ENCODE results near the gene HCST. TPM values are rescaled to one million over a fixed set of nuclear protein-coding genes. Genes with fewer than 3 reads are reported as not detected.
A peak's percentile ranks its signal among the peaks of the same experiment; 100 is the strongest.

Gene HCST
- total RNA-seq, 6 experiments from 2014 or later, result 0.96 to 4.1 (median 1.2) TPM

- Mint-ChIP-seq H3K4me3 (peak overlapping the region; percentile 79), H3K27ac (no peak overlapping the region), H3K27me3 (ENCODE audit: insufficient read depth) (no peaks in the 10 kb centered on the region), H3K9me3 (no peaks in the 10 kb centered on the region), H3K4me1 (ENCODE audit: low read depth) (peaks cover 31% of the 10 kb centered on the region), H3K36me3 (ENCODE audit: low read depth) (peaks cover 8% of the 10 kb centered on the region)
- no peak for DNase-seq
- TF ChIP-seq CTCF (IDR thresholded peaks at IDR 0.05), result peak; percentile 42
Measured at GRCh38 chr19:35938282-35939224, 36.2 kb downstream of the HCST start.

- peaks cover 2% of the 10 kb centered on the region; the same call in 1 of the 2 replicates for H3K27me3 Mint-ChIP-seq (ENCODE audit: insufficient read depth)
- TF ChIP-seq CTCF (IDR thresholded peaks at IDR 0.05), result no peak
- H3K4me3 Mint-ChIP-seq, result no peak overlapping the region
- H3K27ac Mint-ChIP-seq, result no peak overlapping the region
- H3K9me3 Mint-ChIP-seq, result no peaks in the 10 kb centered on the region
- no peak for DNase-seq
- H3K4me1 Mint-ChIP-seq (ENCODE audit: low read depth), result peaks cover 31% of the 10 kb centered on the region
- peaks cover 8% of the 10 kb centered on the region for H3K36me3 Mint-ChIP-seq (ENCODE audit: low read depth)
Measured at GRCh38 chr19:35939307-35940077, 37.2 kb downstream of the HCST start.

GRCh38 chr19:35940078-35940775, 37.9 kb downstream of the HCST start:
- no peak for TF ChIP-seq CTCF (IDR thresholded peaks at IDR 0.05)
- peaks cover 31% of the 10 kb centered on the region for H3K4me1 Mint-ChIP-seq (ENCODE audit: low read depth)
- peaks cover 2% of the 10 kb centered on the region; the same call in 1 of the 2 replicates for H3K27me3 Mint-ChIP-seq (ENCODE audit: insufficient read depth)
- H3K36me3 Mint-ChIP-seq (ENCODE audit: low read depth), result peaks cover 8% of the 10 kb centered on the region
- no peaks in the 10 kb centered on the region for H3K9me3 Mint-ChIP-seq
- no peak for DNase-seq
- H3K4me3 Mint-ChIP-seq, result no peak overlapping the region
- H3K27ac Mint-ChIP-seq, result no peak overlapping the region

- Mint-ChIP-seq H3K4me3 (no peak overlapping the region), H3K27ac (no peak overlapping the region), H3K4me1 (ENCODE audit: low read depth) (peaks cover 26% of the 10 kb centered on the region), H3K27me3 (ENCODE audit: insufficient read depth) (peaks cover 2% of the 10 kb centered on the region; the same call in 1 of the 2 replicates), H3K36me3 (ENCODE audit: low read depth) (peaks cover 8% of the 10 kb centered on the region), H3K9me3 (no peaks in the 10 kb centered on the region)
- DNase-seq, result no peak
- TF ChIP-seq CTCF (IDR thresholded peaks at IDR 0.05), result no peak
Measured at GRCh38 chr19:35940839-35941238, 38.5 kb downstream of the HCST start.

- no peak overlapping the region for H3K4me3 Mint-ChIP-seq
- no peak for DNase-seq
- no peaks in the 10 kb centered on the region for H3K9me3 Mint-ChIP-seq
- H3K27ac Mint-ChIP-seq, result no peak overlapping the region
- peaks cover 8% of the 10 kb centered on the region for H3K36me3 Mint-ChIP-seq (ENCODE audit: low read depth)
- H3K4me1 Mint-ChIP-seq (ENCODE audit: low read depth), result peaks cover 17% of the 10 kb centered on the region
- TF ChIP-seq CTCF (IDR thresholded peaks at IDR 0.05), result no peak
- peaks cover 2% of the 10 kb centered on the region for H3K27me3 Mint-ChIP-seq (ENCODE audit: insufficient read depth)
Measured at GRCh38 chr19:35942235-35942634, 39.9 kb downstream of the HCST start.

Measured in HFFc6 (cell line).